Adipocyte (in vitro differentiated cells): Measurements from ENCODE around the gene HLA-DMB.

Experiments used
- DNase-seq: peaks from one replicate; pipeline ENCODE4 v3.0.0-alpha.2; 2015; ENCODE audit warnings: low read depth
- H3K27me3 ChIP-seq: replicated peaks from 2 replicates; pipeline ENCODE4 v1.7.0; 2013; ENCODE audit warnings: mild to moderate bottlenecking, low read length, moderate library complexity; ENCODE audit not compliant: control insufficient read depth, insufficient read depth
- H3K36me3 ChIP-seq: 2 replicates; pipeline ENCODE4 v1.7.0; 2013; ENCODE audit warnings: low read length, mild to moderate bottlenecking, moderate library complexity; ENCODE audit not compliant: control insufficient read depth, insufficient read depth, severe bottlenecking
- H3K4me1 ChIP-seq: 2 replicates; pipeline ENCODE4 v1.7.0; 2013; ENCODE audit warnings: mild to moderate bottlenecking, low read length, moderate library complexity; ENCODE audit not compliant: control insufficient read depth, insufficient read depth
- H3K4me3 ChIP-seq: 2 replicates; pipeline ENCODE4 v1.7.0; 2013; ENCODE audit warnings: mild to moderate bottlenecking, low read length, moderate library complexity
- H3K9ac ChIP-seq: 2 replicates; pipeline ENCODE4 v1.7.0; 2013; ENCODE audit warnings: mild to moderate bottlenecking, low read length, moderate library complexity
- H3K9me3 ChIP-seq: 2 replicates; pipeline ENCODE4 v1.7.0; 2013; ENCODE audit warnings: mild to moderate bottlenecking, low read length, moderate library complexity; ENCODE audit not compliant: control insufficient read depth

The HLA-DMB gene

GRCh38 chr6:32956176-32956575 lies 15.3 kb upstream of the HLA-DMB start:
- Histone ChIP-seq H3K9ac (no peak overlapping the region), H3K4me1 (peaks cover 35% of the 10 kb centered on the region), H3K9me3 (no peaks in the 10 kb centered on the region), H3K36me3 (no peaks in the 10 kb centered on the region), H3K27me3 (no peaks in the 10 kb centered on the region), H3K4me3 (no peak overlapping the region)
- no peak for DNase-seq

- Histone ChIP-seq H3K9ac (peak overlapping the region; percentile 11), H3K4me1 (peaks cover 40% of the 10 kb centered on the region), H3K27me3 (no peaks in the 10 kb centered on the region), H3K9me3 (no peaks in the 10 kb centered on the region), H3K4me3 (no peak overlapping the region), H3K36me3 (no peaks in the 10 kb centered on the region)
- DNase-seq = no peak
These were observed 14.4 kb upstream of the HLA-DMB start for GRCh38 chr6:32954986-32955802.

GRCh38 chr6:32954267-32954666 lies 13.4 kb upstream of the HLA-DMB start:
- H3K9me3 ChIP-seq = no peaks in the 10 kb centered on the region
- H3K4me3 ChIP-seq = no peak overlapping the region
- H3K4me1 ChIP-seq = peaks cover 40% of the 10 kb centered on the region
- H3K9ac ChIP-seq = peak overlapping the region; percentile 7
- H3K36me3 ChIP-seq = no peaks in the 10 kb centered on the region
- H3K27me3 ChIP-seq = no peaks in the 10 kb centered on the region
- no peak for DNase-seq

- Histone ChIP-seq H3K36me3 (no peaks in the 10 kb centered on the region), H3K9me3 (no peaks in the 10 kb centered on the region), H3K4me3 (no peak overlapping the region), H3K27me3 (no peaks in the 10 kb centered on the region), H3K9ac (peak overlapping the region; percentile 7), H3K4me1 (peaks cover 40% of the 10 kb centered on the region)
- DNase-seq = no peak
These were observed 12.9 kb upstream of the HLA-DMB start for GRCh38 chr6:32953775-32954174.

- H3K4me3 ChIP-seq = peak within 1 kb of the TSS; percentile 78
- peaks cover 40% of the 10 kb centered on the region for H3K4me1 ChIP-seq
- peak within 1 kb of the TSS; percentile 58 for H3K9ac ChIP-seq
- no peaks in the 10 kb centered on the region for H3K27me3 ChIP-seq
- H3K36me3 ChIP-seq = no peaks in the 10 kb centered on the region
- H3K9me3 ChIP-seq = no peaks in the 10 kb centered on the region
- peak; percentile 96 for DNase-seq
These were observed 12.2 kb upstream of the HLA-DMB start, which contains the start of gene HLA-DMA for GRCh38 chr6:32952817-32953739. HLA-DMA (minus strand) TSS chr6:32953097; CDS start chr6:32953036, 61 bp downstream.

- Histone ChIP-seq H3K4me3 (no peak overlapping the region), H3K36me3 (no peaks in the 10 kb centered on the region), H3K4me1 (peaks cover 23% of the 10 kb centered on the region), H3K27me3 (no peaks in the 10 kb centered on the region), H3K9me3 (no peaks in the 10 kb centered on the region), H3K9ac (no peak overlapping the region)
- no peak for DNase-seq
These were observed 9.6 kb upstream of the HLA-DMB start for GRCh38 chr6:32950449-32950848.

- Histone ChIP-seq H3K4me3 (no peak overlapping the region), H3K36me3 (no peaks in the 10 kb centered on the region), H3K27me3 (no peaks in the 10 kb centered on the region), H3K9me3 (no peaks in the 10 kb centered on the region), H3K9ac (no peak overlapping the region), H3K4me1 (peaks cover 19% of the 10 kb centered on the region)
- DNase-seq = no peak
These were observed 9.2 kb upstream of the HLA-DMB start for GRCh38 chr6:32950010-32950409.

- Histone ChIP-seq H3K27me3 (no peaks in the 10 kb centered on the region), H3K9ac (no peak overlapping the region), H3K4me3 (no peak overlapping the region), H3K9me3 (no peaks in the 10 kb centered on the region), H3K36me3 (no peaks in the 10 kb centered on the region), H3K4me1 (peaks cover 16% of the 10 kb centered on the region)
- DNase-seq = no peak
These were observed 8.3 kb upstream of the HLA-DMB start for GRCh38 chr6:32949113-32949512.

- peak; percentile 36 for DNase-seq
- Histone ChIP-seq H3K36me3 (no peaks in the 10 kb centered on the region), H3K4me1 (peaks cover 7% of the 10 kb centered on the region), H3K4me3 (no peak overlapping the region), H3K9ac (no peak overlapping the region), H3K9me3 (no peaks in the 10 kb centered on the region), H3K27me3 (no peaks in the 10 kb centered on the region)
These were observed 7.0 kb upstream of the HLA-DMB start for GRCh38 chr6:32947552-32948465.

GRCh38 chr6:32946893-32947292 lies 6.1 kb upstream of the HLA-DMB start:
- Histone ChIP-seq H3K9ac (no peak overlapping the region), H3K36me3 (no peaks in the 10 kb centered on the region)
- DNase-seq = no peak

More at GRCh38 chr6:32946893-32947292, 6.1 kb upstream of the HLA-DMB start:
- H3K9me3 ChIP-seq = no peaks in the 10 kb centered on the region
- no peak overlapping the region for H3K4me3 ChIP-seq
- H3K4me1 ChIP-seq = peaks cover 5% of the 10 kb centered on the region
- H3K27me3 ChIP-seq = no peaks in the 10 kb centered on the region
